T follicular helper cell (primary cell): ENCODE measurements around the gene KCTD10.
"Not testable (repeated sequence)": the region's sequence is repeated elsewhere in the genome, so short reads cannot be mapped to it uniquely, and the experiment has no call there.

ENCODE experiments used
- DNase-seq: peaks from one replicate; pipeline ENCODE4 v3.0.0-alpha.2; 2020; ENCODE audit warnings: low read depth

Gene KCTD10

DNA sequence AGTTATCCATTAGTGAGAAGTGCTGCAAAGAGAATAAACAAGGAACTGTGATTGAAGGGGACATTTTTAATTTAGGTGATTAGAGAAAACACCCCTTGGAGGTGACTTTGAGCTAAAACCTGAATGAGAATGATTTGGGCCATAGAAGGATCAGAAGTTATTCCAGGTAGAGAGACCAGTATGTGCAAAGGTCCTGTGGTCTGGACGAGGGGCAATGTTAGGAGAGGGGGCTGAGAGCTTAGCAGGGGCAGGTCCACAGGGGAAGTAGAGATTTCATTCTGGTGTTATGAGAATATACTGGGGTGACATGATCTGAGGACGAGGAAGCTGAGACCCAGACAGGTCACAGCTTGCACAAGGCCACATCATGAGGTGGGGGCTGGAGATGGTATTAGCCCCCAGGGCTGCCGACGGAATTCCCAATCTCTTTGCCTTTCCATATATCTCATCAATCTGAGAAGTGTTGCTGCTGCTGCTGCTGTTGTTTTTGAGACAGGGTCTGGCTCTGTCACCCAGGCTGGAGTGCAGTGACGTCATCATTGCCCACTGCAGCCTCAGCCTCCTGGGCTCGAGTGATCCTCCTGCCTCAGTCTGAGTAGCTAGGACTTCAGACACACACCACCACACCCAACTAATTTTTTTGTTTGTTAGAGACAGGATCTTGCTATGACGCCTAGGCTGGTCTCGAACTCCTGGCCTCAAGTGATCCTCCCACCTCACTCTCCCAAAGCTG is 55.6 kb downstream of the KCTD10 start:
- DNase-seq, result no peak

DNA sequence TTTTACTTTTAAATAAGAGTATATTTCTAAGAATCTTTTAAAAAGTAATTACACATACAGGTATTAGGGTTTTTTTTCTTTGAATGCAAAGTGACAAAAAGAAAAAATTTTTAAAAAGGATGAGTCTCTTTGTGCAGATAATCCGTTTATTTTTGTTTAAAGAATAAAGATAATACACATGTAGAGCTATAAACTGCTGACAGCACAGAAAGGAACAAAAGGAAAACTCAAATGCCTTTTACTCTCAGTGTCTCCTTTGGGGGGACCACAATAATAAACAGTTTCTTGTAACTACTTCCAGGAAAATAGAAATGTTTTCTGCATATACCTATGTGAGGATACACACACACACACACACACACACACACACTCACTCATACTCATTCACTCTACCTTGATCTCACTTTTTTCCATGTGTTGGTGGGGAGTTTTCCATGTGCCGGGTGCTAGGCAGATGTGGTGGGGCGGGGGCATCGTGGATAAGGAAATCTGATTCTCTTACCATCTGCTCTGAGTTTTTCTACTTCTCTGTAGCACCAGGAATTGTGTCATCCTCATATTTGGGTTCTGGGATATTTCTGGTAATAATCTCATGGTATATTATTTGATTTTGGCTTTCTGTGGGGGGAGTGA is 58.1 kb downstream of the KCTD10 start:
- no peak for DNase-seq

DNA sequence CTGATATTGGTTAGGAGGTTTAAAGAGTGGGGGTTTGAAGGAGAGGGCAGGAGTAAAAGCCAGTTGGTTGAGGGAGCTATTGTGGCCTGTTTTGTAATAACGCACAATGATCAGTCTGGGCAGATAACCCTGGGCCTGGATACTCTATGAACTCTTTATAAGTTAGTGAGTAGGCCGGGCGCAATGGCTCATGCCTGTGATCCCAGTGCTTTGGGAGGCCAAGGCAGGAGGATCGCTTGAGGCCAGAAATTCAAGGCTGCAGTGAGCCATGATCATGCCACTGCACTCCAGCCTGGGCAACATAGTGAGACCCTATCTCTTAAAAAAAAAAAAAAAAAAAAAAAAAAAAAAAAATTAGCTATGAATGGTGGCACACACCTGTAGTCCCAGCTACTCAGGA is 71.0 kb downstream of the KCTD10 start:
- not testable (repeated sequence) for DNase-seq

DNA sequence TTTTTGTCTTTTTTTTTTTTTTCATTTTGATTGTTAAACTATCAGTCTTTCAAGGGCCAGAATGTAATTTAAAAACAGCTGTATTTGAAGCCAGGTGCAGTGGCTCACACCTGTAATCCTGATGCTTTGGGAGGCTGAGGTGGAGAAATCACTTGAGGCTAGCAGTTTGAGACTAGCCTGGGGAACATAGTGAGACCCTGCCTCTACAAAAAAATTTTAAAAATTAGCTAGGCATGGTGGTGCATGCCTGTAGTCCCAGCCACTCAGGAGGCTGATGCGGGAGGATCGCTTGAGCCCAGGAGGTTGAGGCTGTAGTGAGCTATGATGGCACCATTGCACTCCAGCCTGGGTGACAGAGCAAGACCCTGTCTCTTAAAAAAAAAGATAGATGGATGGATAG is 72.3 kb downstream of the KCTD10 start:
- not testable (repeated sequence) for DNase-seq
